ENCODE results near the gene BANP.
"Not testable (repeated sequence)": the region's sequence is repeated elsewhere in the genome, so short reads cannot be mapped to it uniquely, and the experiment has no call there.

GRCh38 chr16:88018382-88018781 lies 67.1 kb downstream of the BANP start:
- TF ChIP-seq, protein P1, sequence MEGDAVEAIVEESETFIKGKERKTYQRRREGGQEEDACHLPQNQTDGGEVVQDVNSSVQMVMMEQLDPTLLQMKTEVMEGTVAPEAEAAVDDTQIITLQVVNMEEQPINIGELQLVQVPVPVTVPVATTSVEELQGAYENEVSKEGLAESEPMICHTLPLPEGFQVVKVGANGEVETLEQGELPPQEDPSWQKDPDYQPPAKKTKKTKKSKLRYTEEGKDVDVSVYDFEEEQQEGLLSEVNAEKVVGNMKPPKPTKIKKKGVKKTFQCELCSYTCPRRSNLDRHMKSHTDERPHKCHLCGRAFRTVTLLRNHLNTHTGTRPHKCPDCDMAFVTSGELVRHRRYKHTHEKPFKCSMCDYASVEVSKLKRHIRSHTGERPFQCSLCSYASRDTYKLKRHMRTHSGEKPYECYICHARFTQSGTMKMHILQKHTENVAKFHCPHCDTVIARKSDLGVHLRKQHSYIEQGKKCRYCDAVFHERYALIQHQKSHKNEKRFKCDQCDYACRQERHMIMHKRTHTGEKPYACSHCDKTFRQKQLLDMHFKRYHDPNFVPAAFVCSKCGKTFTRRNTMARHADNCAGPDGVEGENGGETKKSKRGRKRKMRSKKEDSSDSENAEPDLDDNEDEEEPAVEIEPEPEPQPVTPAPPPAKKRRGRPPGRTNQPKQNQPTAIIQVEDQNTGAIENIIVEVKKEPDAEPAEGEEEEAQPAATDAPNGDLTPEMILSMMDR (IDR thresholded peaks at IDR 0.05) = not testable (repeated sequence)
- not testable (repeated sequence) for TF ChIP-seq POLR2A (IDR thresholded peaks at IDR 0.05); POLR2AphosphoS5 (IDR thresholded peaks at IDR 0.05; ENCODE audit: insufficient read depth in 1 of 2, low read depth in 1 of 2)
